SK-N-SH treated with all-trans-retinoic acid at 6 μM for 48 hours (cell line): ENCODE results near the gene BMP3.

Experiments used
- CREB5 ChIP-seq: fragments of 250-450 bp; sonication (Bioruptor Pico); IDR thresholded peaks from 2 replicates; pipeline ENCODE4 v1.5.1; 2020; ENCODE audit warnings: low read depth, mild to moderate bottlenecking, moderate library complexity
- CSRNP3 ChIP-seq: fragments of 250-450 bp; sonication (Bioruptor Pico); IDR thresholded peaks from 2 replicates; pipeline ENCODE4 v1.5.1; 2021; ENCODE audit warnings: mild to moderate bottlenecking, moderate library complexity
- ESRRG ChIP-seq: fragments of 250-450 bp; sonication (Bioruptor Pico); IDR thresholded peaks from 2 replicates; pipeline ENCODE4 v1.6.1; 2021; ENCODE audit warnings: mild to moderate bottlenecking
- ISL1 ChIP-seq: fragments of 250-450 bp; sonication (Bioruptor Pico); IDR thresholded peaks from 2 replicates; pipeline ENCODE4 v2.1.2; 2022; ENCODE audit warnings: mild to moderate bottlenecking, moderate library complexity
- OSR1 ChIP-seq: fragments of 250-450 bp; sonication (Bioruptor Pico); IDR thresholded peaks from 2 replicates; pipeline ENCODE4 v1.8.0; 2022; ENCODE audit warnings: moderate library complexity, mild to moderate bottlenecking, inconsistent platforms
- PATZ1 ChIP-seq: fragments of 250-450 bp; sonication (Bioruptor Pico); IDR thresholded peaks from 2 replicates; pipeline ENCODE4 v1.8.0; 2020; ENCODE audit warnings: mild to moderate bottlenecking, moderate library complexity, borderline replicate concordance
- POU6F1 ChIP-seq: fragments of 250-450 bp; sonication (Bioruptor Pico); IDR thresholded peaks from 2 replicates; pipeline ENCODE4 v1.8.0; 2021; ENCODE audit warnings: low read depth, mild to moderate bottlenecking, moderate library complexity, borderline replicate concordance
- PPARA ChIP-seq: fragments of 250-450 bp; sonication (Bioruptor Pico); IDR thresholded peaks from 2 replicates; pipeline ENCODE4 v1.5.0; 2020; ENCODE audit warnings: mild to moderate bottlenecking, borderline replicate concordance
- RARB ChIP-seq: fragments of 250-450 bp; sonication (Bioruptor Pico); IDR thresholded peaks from 2 replicates; pipeline ENCODE4 v1.8.0; 2021; ENCODE audit warnings: mild to moderate bottlenecking, moderate library complexity
- SNAI2 ChIP-seq: fragments of 250-450 bp; sonication (Bioruptor Pico); IDR thresholded peaks from 2 replicates; pipeline ENCODE4 v1.5.0; 2020; ENCODE audit warnings: mild to moderate bottlenecking, moderate library complexity
- ZC3H10 ChIP-seq: fragments of 250-450 bp; sonication (Bioruptor Pico); IDR thresholded peaks from 2 replicates; pipeline ENCODE4 v1.5.1; 2021; ENCODE audit warnings: mild to moderate bottlenecking, moderate library complexity
- ZFP3 ChIP-seq: fragments of 250-450 bp; sonication (Bioruptor Pico); IDR thresholded peaks from 2 replicates; pipeline ENCODE4 v1.5.0; 2020; ENCODE audit warnings: mild to moderate bottlenecking, moderate library complexity
- ZNF70 ChIP-seq: fragments of 450-650 bp; formaldehyde crosslinking; IDR thresholded peaks from 2 replicates; pipeline ENCODE4 v1.5.0; 2020; ENCODE audit warnings: mild to moderate bottlenecking, moderate library complexity

GRCh38 chr4:81084029-81084428 lies 53.5 kb downstream of the BMP3 start:
- TF ChIP-seq CSRNP3 (no peak), ISL1 (CRISPR knock-in tag) (no peak), OSR1 (CRISPR knock-in tag) (no peak), ZNF70 (CRISPR knock-in tag) (no peak), POU6F1 (CRISPR knock-in tag) (no peak), ZC3H10 (no peak), RARB (CRISPR knock-in tag) (no peak), ESRRG (CRISPR knock-in tag) (no peak), ZFP3 (CRISPR knock-in tag) (no peak), PATZ1 (CRISPR knock-in tag) (no peak), SNAI2 (no peak), PPARA (no peak), CREB5 (CRISPR knock-in tag) (no peak)
